Retinal pigment epithelial cell (primary cell): ENCODE data around the gene SCRN1.
A peak's percentile ranks its signal among the peaks of the same experiment; 100 is the strongest.

ENCODE experiments used
- DNase-seq: peaks from one replicate; pipeline ENCODE4 v3.0.0-alpha.2; 2010; ENCODE audit warnings: low read depth
- H3K4me3 ChIP-seq: 2 replicates; pipeline ENCODE4 v1.5.1; 2011; ENCODE audit warnings: mild to moderate bottlenecking, low read length, control low read depth, moderate library complexity
- CTCF ChIP-seq: conservative IDR thresholded peaks from 2 replicates; pipeline ENCODE4 v1.5.1; 2011; ENCODE audit warnings: low read depth, low read length, control low read depth, inconsistent platforms

Gene SCRN1

GRCh38 chr7:29948587-29948986, 41.0 kb downstream of the SCRN1 start:
- DNase-seq: no peak
- H3K4me3 ChIP-seq: no peak overlapping the region
- no peak for TF ChIP-seq CTCF

DNA sequence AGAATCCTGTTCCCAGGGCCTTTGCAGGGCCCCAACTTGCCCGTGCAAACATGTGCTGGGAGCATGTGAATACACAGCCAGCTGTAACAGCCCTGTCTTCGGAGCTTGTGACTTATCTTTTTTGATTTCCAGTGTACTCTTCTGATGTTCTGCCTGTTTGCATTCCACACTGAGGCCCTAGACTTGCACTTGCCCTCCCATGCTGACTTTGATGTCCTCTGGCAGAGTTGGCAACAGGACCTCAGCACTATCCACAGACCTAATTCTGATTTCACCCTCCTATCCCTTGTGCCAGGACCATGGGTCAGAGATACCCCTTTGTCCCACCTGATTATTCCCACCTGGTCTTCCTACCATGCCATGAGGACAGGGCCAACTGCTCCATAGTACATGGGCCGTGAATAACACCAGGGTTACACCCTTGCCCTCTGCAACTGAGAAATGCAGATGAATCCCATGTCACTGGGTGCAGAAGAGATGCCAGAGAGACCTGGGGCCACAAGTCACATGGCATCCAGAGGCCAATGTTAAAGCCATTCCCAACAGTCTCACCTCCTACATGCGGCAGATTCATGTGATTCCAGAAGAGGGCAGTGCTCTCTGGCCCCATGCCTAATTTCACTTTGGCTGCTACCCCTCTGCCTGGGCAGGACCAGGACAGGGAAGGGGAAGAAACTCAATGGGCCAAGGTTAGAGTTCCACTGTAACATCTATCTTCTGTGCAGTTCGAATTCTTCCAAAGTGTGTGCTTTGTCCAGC, 43.0 kb downstream of the SCRN1 start:
- DNase-seq: peak; percentile 0
- TF ChIP-seq CTCF: peak; percentile 40
- no peak overlapping the region for H3K4me3 ChIP-seq

- H3K4me3 ChIP-seq: no peak overlapping the region
- DNase-seq: no peak
- TF ChIP-seq CTCF: no peak
Observed at GRCh38 chr7:29945259-29945809, 44.3 kb downstream of the SCRN1 start.

GRCh38 chr7:29940199-29940598, 49.4 kb downstream of the SCRN1 start:
- no peak for DNase-seq
- H3K4me3 ChIP-seq: no peak overlapping the region
- no peak for TF ChIP-seq CTCF

GRCh38 chr7:29937132-29937531, 52.5 kb downstream of the SCRN1 start:
- TF ChIP-seq CTCF: no peak
- DNase-seq: no peak
- no peak overlapping the region for H3K4me3 ChIP-seq

- DNase-seq: no peak
- TF ChIP-seq CTCF: no peak
- no peak overlapping the region for H3K4me3 ChIP-seq
Observed at GRCh38 chr7:29935111-29935510, 54.5 kb downstream of the SCRN1 start.
